Small intestine (tissue), 7 donors: ENCODE results near the gene RTN4IP1. TPM values are rescaled to one million over a fixed set of nuclear protein-coding genes. Genes with fewer than 3 reads are reported as not detected.
"Not testable (repeated sequence)": the region's sequence is repeated elsewhere in the genome, so short reads cannot be mapped to it uniquely, and the experiment has no call there.

Experiments
- DNase-seq, 2 donors: peaks; one replicate each; pipeline versions ENCODE4 v3.0.0 to v3.0.0-alpha.2; 2013
- FAIRE-seq: peaks from 2 replicates; lab custom pipeline; 2012; peaks lifted over from hg19 to GRCh38; lab: Jason Lieb, UNC
- H3K27ac ChIP-seq, 3 donors: one replicate each; pipeline ENCODE4 v1.5.1; 2013; ENCODE audit warnings: low read length in 2 of 3, mild to moderate bottlenecking in 2 of 3, control low read depth in 1 of 3, inconsistent platforms in 1 of 3, low read depth in 1 of 3, moderate library complexity in 1 of 3
- H3K27me3 ChIP-seq, 3 donors: one replicate each; pipeline ENCODE4 v1.6.1; 2013; ENCODE audit warnings: low read length in 3 of 3, inconsistent platforms in 1 of 3; ENCODE audit not compliant: control insufficient read depth in 3 of 3, insufficient read depth in 3 of 3
- H3K36me3 ChIP-seq, 3 donors: one replicate each; pipeline ENCODE4 v1.6.1; 2013; ENCODE audit warnings: low read length in 3 of 3, inconsistent platforms in 1 of 3, low read depth in 1 of 3, mild to moderate bottlenecking in 1 of 3, moderate library complexity in 1 of 3; ENCODE audit not compliant: control insufficient read depth in 3 of 3, insufficient read depth in 2 of 3
- H3K4me1 ChIP-seq, 3 donors: one replicate each; pipeline ENCODE4 v1.6.1; 2013; ENCODE audit warnings: low read length in 2 of 3, inconsistent platforms in 1 of 3, low read depth in 1 of 3, mild to moderate bottlenecking in 1 of 3, moderate library complexity in 1 of 3; ENCODE audit not compliant: control insufficient read depth in 3 of 3, insufficient read depth in 2 of 3
- H3K4me3 ChIP-seq, 3 donors: one replicate each; pipeline ENCODE4 v1.5.1; 2013; ENCODE audit warnings: low read length in 3 of 3, control low read depth in 1 of 3, inconsistent platforms in 1 of 3, low read depth in 1 of 3, mild to moderate bottlenecking in 1 of 3, moderate library complexity in 1 of 3
- H3K9me3 ChIP-seq, 2 donors: one replicate each; pipeline ENCODE4 v1.6.1; 2013; ENCODE audit warnings: low read depth in 1 of 2, low read length in 1 of 2; ENCODE audit not compliant: control insufficient read depth in 2 of 2, insufficient read depth in 1 of 2
- WGBS, 3 donors: extraction: QIAGEN DNeasy Blood & Tissue Kit; methylation state at CpG; one replicate each; pipeline ENCODE4 v1.1.7; 2013; 5-methylcytosine and 5-hydroxymethylcytosine counted together
- polyA plus RNA-seq, 4 donors: library from polyadenylated mRNA; stranded (reverse) in 3 of 4; unstranded in 1 of 4; fragments of 200-250 nt in 3 of 4; fragments of 120-200 nt in 1 of 4; gene quantifications; one replicate each; pipeline versions ENCODE4 v1.2.1 to v1.2.3, GENCODE V29; 2013
- donor health status: healthy with polysubstance abuse.
- donor health status: control.
- donor health status: control.
- donor health status: Bipolar disorder and iron deficiency.
- donor health status: healthy.

The RTN4IP1 gene
- polyA plus RNA-seq, 4 donors, result 4.1 to 15.8 (median 6.9) TPM

DNA sequence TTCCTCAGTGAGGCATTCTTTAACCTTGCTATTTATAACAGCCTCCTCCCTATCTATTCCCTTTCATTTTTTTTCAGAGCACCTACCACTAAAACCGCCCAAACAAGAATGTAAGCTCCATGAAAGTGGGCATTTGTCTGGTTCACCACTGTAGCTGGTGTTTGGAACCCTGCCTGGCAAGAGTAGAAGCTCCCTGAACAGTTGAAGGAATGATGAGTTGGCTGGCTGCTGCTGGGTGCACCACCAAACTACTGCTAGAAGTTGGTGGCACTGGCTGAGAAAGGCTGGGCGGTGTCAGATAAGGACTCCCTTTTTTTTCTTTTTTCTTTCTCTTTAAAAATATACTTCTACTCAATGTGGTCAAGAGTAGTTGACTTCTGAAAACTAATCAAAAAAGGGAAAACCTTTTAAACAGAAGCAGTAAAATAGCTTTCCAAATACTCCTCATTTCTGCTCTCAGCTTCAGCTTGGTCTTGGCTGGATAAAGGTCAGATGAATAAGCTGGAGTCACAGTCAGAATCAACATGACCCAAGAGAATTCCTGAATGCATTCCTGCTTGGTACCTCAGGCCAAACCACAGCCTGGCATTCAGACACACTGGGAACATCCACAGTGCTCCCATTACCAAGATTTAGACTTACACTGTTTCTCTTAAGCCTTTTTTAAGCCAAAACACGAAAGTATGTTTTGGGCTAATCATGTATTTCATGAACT lies 38.0 kb downstream of the RTN4IP1 start:
- peaks cover 0 to 13% (median 2%) of the 10 kb centered on the region in 3 donors for H3K36me3 ChIP-seq
- no peak for FAIRE-seq
- DNase-seq, result no peak
- no peak overlapping the region for H3K4me3 ChIP-seq
- H3K9me3 ChIP-seq, result no peaks in the 10 kb centered on the region
- H3K27me3 ChIP-seq, result no peaks in the 10 kb centered on the region
- WGBS, 3 donors, result 94 to 96% (median 94%) methylated on average over 3 of the region's 3 CpGs
- no peak overlapping the region for H3K27ac ChIP-seq
- no peaks in the 10 kb centered on the region for H3K4me1 ChIP-seq

GRCh38 chr6:106588937-106589336 lies 40.4 kb downstream of the RTN4IP1 start:
- not testable (repeated sequence) for DNase-seq, H3K27me3 ChIP-seq, H3K4me1 ChIP-seq, H3K27ac ChIP-seq, H3K4me3 ChIP-seq, FAIRE-seq, H3K9me3 ChIP-seq
- 64 to 88% (median 81%) methylated on average over 2 to 4 of the region's 5 CpGs for WGBS, 3 donors
- peaks cover 2 to 18% (median 2%) of the 10 kb centered on the region in 3 donors for H3K36me3 ChIP-seq

DNA sequence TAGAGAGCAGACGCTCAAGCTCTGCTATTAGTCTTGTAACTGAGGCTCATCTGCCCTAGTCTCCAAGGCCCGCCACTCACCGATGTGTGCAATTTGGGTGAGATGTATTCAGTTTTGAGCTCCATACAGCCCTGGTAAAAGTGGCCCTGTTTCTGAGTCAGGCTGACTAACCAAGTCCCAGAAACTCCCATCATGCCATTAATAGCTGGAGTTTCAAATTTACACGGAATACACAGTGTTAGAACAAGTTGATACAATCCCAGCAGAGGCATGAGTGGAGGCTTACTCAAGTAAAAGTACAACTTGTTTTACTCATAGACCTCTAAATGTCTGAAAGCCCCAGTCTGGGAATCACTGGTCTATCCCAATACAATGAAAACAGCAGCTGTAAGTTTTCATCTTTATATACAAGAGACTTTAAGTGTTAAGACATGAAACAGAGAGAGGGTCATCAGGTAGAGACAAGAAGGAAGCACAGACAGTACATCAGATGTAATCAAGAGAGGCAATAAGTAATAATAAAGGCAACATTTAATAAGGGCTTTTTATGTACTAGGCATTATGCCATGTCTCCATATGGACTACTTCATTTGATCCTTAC lies 42.4 kb downstream of the RTN4IP1 start:
- no peak for FAIRE-seq
- WGBS, 3 donors, result 81 to 97% (median 92%) methylated on average over 4 of the region's 4 CpGs
- H3K36me3 ChIP-seq, result peaks cover 2 to 23% (median 5%) of the 10 kb centered on the region in 3 donors

GRCh38 chr6:106581468-106581867 lies 47.8 kb downstream of the RTN4IP1 start:
- Histone ChIP-seq H3K27me3 (no peaks in the 10 kb centered on the region), H3K4me3 (no peak overlapping the region)

More for the DNA sequence above, 42.4 kb downstream of the RTN4IP1 start:
- Histone ChIP-seq H3K4me3 (no peak overlapping the region), H3K27ac (no peak overlapping the region), H3K4me1 (no peaks in the 10 kb centered on the region), H3K9me3 (no peaks in the 10 kb centered on the region), H3K27me3 (no peaks in the 10 kb centered on the region)
- no peak for DNase-seq

DNA sequence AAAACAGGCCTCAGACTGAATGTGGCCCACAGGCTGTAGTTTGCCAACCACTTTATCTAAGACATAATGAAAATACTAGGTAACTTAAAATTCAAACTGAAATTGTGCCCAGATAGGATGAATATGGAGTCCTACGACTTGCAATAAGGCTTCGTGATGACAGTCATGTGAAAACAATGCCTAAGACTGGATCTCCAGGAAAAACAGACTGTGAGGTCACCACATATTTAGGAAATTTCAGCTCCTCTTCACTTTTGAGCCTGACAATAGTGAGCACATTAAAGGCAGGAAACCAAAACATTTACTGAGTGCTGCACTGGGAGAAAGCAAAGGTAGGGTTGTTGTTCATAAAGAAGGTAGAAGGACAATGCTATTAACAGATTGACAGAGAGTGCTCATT lies 50.0 kb downstream of the RTN4IP1 start:
- no peak overlapping the region for H3K4me3 ChIP-seq
- H3K36me3 ChIP-seq, result peaks cover 0 to 21% (median 3%) of the 10 kb centered on the region in 3 donors
- no peaks in the 10 kb centered on the region for H3K27me3 ChIP-seq
- FAIRE-seq (no peak), DNase-seq (no peak)
- H3K4me1 ChIP-seq, result no peaks in the 10 kb centered on the region
- 95 to 99% (median 97%) methylated on average over 2 of the region's 2 CpGs for WGBS, 3 donors
- no peak overlapping the region for H3K27ac ChIP-seq
- H3K9me3 ChIP-seq, result no peaks in the 10 kb centered on the region

More at GRCh38 chr6:106581468-106581867, 47.8 kb downstream of the RTN4IP1 start:
- no peaks in the 10 kb centered on the region for H3K9me3 ChIP-seq
- no peaks in the 10 kb centered on the region for H3K4me1 ChIP-seq
- DNase-seq (no peak), FAIRE-seq (no peak)
- H3K36me3 ChIP-seq, result peaks cover 2 to 10% (median 3%) of the 10 kb centered on the region in 3 donors
- WGBS, 3 donors, result 92 to 95% (median 92%) methylated on average over 1 of the region's 1 CpG
- H3K27ac ChIP-seq, result no peak overlapping the region

GRCh38 chr6:106574741-106575458 lies 54.4 kb downstream of the RTN4IP1 start:
- no peak for FAIRE-seq
- WGBS, 3 donors, result 87 to 92% (median 91%) methylated on average over 16 of the region's 16 CpGs

DNA sequence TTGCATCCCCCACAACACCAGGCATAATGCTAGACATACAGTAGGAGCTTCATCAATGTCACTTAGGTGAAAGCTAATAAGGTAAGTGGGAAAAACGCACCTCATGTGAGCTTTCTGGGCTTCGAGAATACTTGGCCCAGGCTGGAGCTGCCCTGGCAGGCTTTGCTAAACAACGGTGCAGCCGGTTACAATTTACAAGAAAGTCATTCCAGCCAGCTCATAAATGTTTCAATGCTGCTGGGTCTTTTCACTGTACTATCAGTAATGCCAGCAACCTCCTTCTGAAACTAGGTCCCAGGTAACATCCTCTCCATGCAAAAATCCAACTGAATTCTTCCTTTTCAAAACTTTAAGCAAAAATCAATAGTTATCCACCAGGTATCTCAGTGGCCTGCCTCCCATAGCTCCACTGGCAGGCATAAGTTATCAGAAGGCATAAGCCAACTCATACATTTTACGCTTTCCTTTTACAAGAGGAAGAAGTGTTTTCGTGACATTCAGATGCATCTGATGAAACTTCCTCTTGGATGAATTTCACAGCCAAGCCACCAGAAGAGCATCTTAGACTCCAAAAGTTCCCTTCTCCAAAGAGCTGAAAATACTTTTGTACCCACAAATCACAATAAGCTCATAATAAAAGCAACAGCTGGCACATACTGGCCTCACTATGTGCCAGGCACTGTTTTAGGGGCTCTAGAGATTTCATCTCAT lies 56.3 kb downstream of the RTN4IP1 start:
- Histone ChIP-seq H3K9me3 (no peaks in the 10 kb centered on the region), H3K36me3 (peaks cover 5 to 34% (median 11%) of the 10 kb centered on the region in 3 donors), H3K4me3 (no peak overlapping the region), H3K27me3 (no peaks in the 10 kb centered on the region), H3K4me1 (no peaks in the 10 kb centered on the region), H3K27ac (no peak overlapping the region)
- FAIRE-seq (no peak), DNase-seq (no peak)
- 90 to 96% (median 90%) methylated on average over 6 of the region's 6 CpGs for WGBS, 3 donors

More at GRCh38 chr6:106574741-106575458, 54.4 kb downstream of the RTN4IP1 start:
- Histone ChIP-seq H3K4me1 (no peaks in the 10 kb centered on the region), H3K27ac (no peak overlapping the region), H3K36me3 (peaks cover 3 to 25% (median 3%) of the 10 kb centered on the region in 3 donors), H3K27me3 (no peaks in the 10 kb centered on the region), H3K9me3 (no peaks in the 10 kb centered on the region), H3K4me3 (no peak overlapping the region)
- DNase-seq, result no peak

DNA sequence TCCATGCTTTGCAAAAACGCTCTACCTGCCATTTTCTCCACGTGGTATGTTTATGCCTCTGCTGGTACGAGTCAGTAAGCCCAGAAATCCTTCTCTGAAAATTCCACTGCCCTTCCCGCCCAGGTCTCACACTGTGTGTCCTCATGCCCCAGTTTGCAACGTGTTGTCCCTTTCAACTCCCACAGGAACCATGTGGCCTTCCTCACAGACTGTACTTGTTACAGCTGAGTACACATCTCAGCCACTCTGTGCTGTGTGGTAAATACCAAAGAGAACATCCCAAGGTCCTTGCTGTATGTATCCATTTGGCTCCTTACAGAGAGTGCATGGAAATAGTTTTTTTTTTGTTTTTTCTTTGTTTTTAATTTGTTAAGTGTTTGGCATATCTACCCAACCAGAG lies 56.9 kb downstream of the RTN4IP1 start:
- Histone ChIP-seq H3K27me3 (no peaks in the 10 kb centered on the region), H3K4me3 (no peak overlapping the region), H3K36me3 (peaks cover 5 to 37% (median 11%) of the 10 kb centered on the region in 3 donors), H3K27ac (no peak overlapping the region), H3K4me1 (no peaks in the 10 kb centered on the region), H3K9me3 (no peaks in the 10 kb centered on the region)
- FAIRE-seq, result no peak
- DNase-seq, result no peak
- 74 to 86% (median 82%) methylated on average over 5 of the region's 5 CpGs for WGBS, 3 donors
